ENCODE measurements around the gene OBSCN. TPM values are rescaled to one million over a fixed set of nuclear protein-coding genes. Genes with fewer than 3 reads are reported as not detected.
A peak's percentile ranks its signal among the peaks of the same experiment; 100 is the strongest.

OBSCN gene
- total RNA-seq, 2 experiments from 2014 or later = 80.8 to 82.2 TPM

DNA sequence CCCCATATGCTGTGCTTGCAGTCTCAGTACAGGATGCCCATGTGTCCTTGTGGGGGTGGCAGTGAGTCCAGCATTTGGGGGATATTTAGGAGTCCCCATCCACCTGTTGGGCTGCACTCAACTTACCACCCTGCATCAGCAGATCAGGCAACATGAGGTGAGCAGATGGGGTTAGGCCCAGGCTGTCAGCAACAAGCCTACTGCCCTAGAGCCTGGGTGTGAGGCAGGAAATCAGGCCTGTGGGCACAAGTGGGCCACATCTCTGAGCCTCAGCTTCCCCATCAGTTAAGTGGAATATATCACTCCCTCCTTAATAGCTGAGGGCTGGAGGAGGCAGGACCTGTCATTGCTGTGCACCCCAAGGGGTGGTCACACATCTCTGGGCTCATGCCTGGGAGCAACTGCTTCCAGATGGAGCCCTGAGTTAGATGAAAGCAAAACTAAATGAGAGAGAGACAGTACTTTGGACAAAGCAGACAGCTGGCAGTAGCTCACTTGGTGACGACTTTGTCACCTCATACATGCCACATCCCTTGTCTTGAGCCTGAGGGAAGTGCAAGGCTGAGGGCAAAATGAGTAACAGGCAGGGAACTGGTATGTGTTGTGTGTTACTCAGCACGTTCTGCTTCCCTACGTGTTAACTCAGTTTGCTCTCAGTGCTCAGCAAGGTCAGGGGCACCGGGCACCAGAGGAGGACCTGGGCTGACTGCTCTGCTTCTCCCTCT, 150.4 kb downstream of the OBSCN start:
- no peak for ATAC-seq (ENCODE audit: poor library complexity)
- H3K4me1 ChIP-seq (ENCODE audit: insufficient read depth, low read length) = no peaks in the 10 kb centered on the region
- no peak overlapping the region for H3K27ac ChIP-seq (ENCODE audit: low read depth in 1 of 2, low read length in 2 of 2)
- Mint-ChIP-seq H3K36me3 (ENCODE audit: low read depth) (no peaks in the 10 kb centered on the region), H3K4me1 (ENCODE audit: low read depth) (no peaks in the 10 kb centered on the region), H3K9me3 (no peaks in the 10 kb centered on the region), H3K27ac (no peak overlapping the region), H3K27me3 (no peaks in the 10 kb centered on the region), H3K4me3 (no peak overlapping the region)
- H3K9me3 ChIP-seq (ENCODE audit: control insufficient read depth in 1 of 2, insufficient read depth in 1 of 2, low read length in 2 of 2) = no peaks in the 10 kb centered on the region
- H3K36me3 ChIP-seq (ENCODE audit: insufficient read depth, low read length) = no peaks in the 10 kb centered on the region
- intact Hi-C loops (cut with DNase I, micrococcal nuclease) = no loop called here
- TF ChIP-seq, protein P1, sequence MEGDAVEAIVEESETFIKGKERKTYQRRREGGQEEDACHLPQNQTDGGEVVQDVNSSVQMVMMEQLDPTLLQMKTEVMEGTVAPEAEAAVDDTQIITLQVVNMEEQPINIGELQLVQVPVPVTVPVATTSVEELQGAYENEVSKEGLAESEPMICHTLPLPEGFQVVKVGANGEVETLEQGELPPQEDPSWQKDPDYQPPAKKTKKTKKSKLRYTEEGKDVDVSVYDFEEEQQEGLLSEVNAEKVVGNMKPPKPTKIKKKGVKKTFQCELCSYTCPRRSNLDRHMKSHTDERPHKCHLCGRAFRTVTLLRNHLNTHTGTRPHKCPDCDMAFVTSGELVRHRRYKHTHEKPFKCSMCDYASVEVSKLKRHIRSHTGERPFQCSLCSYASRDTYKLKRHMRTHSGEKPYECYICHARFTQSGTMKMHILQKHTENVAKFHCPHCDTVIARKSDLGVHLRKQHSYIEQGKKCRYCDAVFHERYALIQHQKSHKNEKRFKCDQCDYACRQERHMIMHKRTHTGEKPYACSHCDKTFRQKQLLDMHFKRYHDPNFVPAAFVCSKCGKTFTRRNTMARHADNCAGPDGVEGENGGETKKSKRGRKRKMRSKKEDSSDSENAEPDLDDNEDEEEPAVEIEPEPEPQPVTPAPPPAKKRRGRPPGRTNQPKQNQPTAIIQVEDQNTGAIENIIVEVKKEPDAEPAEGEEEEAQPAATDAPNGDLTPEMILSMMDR (IDR thresholded peaks at IDR 0.05) = no peak
- H3K4me3 ChIP-seq (ENCODE audit: low read length) = no peak overlapping the region
- peak in 1 of 14 experiments; percentile 19 for DNase-seq
- H3K27me3 ChIP-seq (ENCODE audit: control insufficient read depth in 1 of 2, insufficient read depth in 2 of 2, low read length in 2 of 2) = no peaks in the 10 kb centered on the region
- ChIA-PET POLR2A (no interaction called here), CTCF (no interaction called here)

DNA sequence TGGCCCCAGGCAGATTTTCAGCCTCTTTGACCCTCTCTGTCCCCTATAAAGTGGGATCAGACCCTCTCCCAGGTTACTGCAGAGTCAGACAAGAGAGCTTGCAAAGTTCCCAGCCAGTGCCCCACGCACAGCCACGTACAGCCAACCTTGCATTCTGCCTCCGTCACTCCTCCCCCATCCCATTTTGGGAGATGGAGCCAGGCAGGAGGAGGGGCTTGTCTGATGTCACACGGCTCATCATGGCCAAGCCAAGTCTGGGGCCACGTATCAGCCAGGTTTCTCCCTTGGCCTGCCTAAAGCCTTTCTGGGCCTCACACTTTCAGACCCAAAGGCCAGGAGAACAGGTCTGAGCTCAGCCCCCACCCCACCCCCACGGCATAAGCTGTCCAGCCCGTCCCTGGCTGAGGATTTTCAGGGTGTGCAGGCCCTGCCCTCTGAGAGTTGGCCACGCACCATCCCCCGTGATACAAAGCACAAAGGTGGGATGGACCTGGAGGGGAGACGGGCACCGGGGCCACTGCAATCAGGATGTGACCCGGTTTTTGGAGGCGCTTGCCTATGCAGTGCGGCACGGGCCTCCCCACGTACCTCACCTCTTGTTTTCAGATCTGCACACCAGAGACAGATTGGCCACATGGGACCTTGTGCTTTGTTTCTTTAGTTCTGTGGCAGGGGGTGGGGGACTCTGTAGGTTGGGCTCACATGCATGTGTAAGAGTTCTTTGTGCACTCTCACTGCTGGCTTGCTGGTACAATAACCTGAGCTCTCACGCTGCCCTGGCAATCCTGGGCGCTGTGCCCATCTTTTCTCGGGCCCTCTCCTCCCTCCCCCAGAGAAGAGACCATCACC, 151.1 kb downstream of the OBSCN start:
- H3K4me1 Mint-ChIP-seq (ENCODE audit: low read depth) = no peaks in the 10 kb centered on the region
- POLR2A ChIA-PET = no interaction called here
- Histone ChIP-seq H3K4me1 (ENCODE audit: insufficient read depth, low read length) (no peaks in the 10 kb centered on the region), H3K36me3 (ENCODE audit: insufficient read depth, low read length) (no peaks in the 10 kb centered on the region), H3K27ac (ENCODE audit: low read depth in 1 of 2, low read length in 2 of 2) (no peak overlapping the region), H3K4me3 (ENCODE audit: low read length) (no peak overlapping the region), H3K9me3 (ENCODE audit: control insufficient read depth in 1 of 2, insufficient read depth in 1 of 2, low read length in 2 of 2) (no peaks in the 10 kb centered on the region), H3K27me3 (ENCODE audit: control insufficient read depth in 1 of 2, insufficient read depth in 2 of 2, low read length in 2 of 2) (no peaks in the 10 kb centered on the region)
- CTCF ChIA-PET = no interaction called here
- H3K27me3 Mint-ChIP-seq = no peaks in the 10 kb centered on the region
- TF ChIP-seq, protein P1 (IDR thresholded peaks at IDR 0.05) = no peak
- H3K27ac Mint-ChIP-seq = no peak overlapping the region
- no peak for ATAC-seq (ENCODE audit: poor library complexity)
- no peaks in the 10 kb centered on the region for H3K36me3 Mint-ChIP-seq (ENCODE audit: low read depth)
- intact Hi-C loops (cut with DNase I, micrococcal nuclease) = no loop called here
- no peaks in the 10 kb centered on the region for H3K9me3 Mint-ChIP-seq
- no peak overlapping the region for H3K4me3 Mint-ChIP-seq
- no peak for DNase-seq

DNA sequence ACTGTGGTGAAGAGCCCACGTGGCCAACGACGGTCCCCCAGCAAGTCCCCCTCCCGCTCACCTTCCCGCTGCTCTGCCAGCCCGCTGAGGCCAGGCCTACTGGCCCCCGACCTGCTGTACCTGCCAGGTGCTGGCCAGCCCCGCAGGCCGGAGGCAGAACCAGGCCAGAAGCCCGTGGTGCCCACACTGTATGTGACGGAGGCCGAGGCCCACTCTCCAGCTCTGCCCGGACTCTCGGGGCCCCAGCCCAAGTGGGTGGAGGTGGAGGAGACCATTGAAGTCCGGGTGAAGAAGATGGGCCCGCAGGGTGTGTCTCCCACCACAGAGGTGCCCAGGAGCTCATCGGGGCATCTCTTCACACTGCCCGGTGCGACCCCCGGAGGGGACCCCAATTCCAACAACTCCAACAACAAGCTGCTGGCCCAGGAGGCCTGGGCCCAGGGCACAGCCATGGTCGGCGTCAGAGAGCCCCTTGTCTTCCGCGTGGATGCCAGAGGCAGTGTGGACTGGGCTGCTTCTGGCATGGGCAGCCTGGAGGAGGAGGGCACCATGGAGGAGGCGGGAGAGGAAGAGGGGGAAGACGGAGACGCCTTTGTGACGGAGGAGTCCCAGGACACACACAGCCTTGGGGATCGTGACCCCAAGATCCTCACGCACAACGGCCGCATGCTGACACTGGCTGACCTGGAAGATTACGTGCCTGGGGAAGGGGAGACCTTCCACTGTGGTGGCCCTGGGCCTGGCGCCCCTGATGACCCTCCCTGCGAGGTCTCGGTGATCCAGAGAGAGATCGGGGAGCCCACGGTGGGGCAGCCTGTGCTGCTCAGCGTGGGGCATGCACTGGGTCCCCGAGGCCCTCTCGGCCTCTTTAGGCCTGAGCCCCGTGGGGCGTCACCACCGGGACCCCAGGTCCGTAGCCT, 152.0 kb downstream of the OBSCN start:
- H3K27me3 ChIP-seq (ENCODE audit: control insufficient read depth in 1 of 2, insufficient read depth in 2 of 2, low read length in 2 of 2) = no peaks in the 10 kb centered on the region
- no peaks in the 10 kb centered on the region for H3K4me1 ChIP-seq (ENCODE audit: insufficient read depth, low read length)
- Mint-ChIP-seq H3K36me3 (ENCODE audit: low read depth) (no peaks in the 10 kb centered on the region), H3K27me3 (no peaks in the 10 kb centered on the region), H3K9me3 (no peaks in the 10 kb centered on the region), H3K27ac (no peak overlapping the region), H3K4me1 (ENCODE audit: low read depth) (no peaks in the 10 kb centered on the region), H3K4me3 (no peak overlapping the region)
- intact Hi-C loops (cut with DNase I, micrococcal nuclease) = no loop called here
- TF ChIP-seq, protein P1 (IDR thresholded peaks at IDR 0.05) = no peak
- H3K27ac ChIP-seq (ENCODE audit: low read depth in 1 of 2, low read length in 2 of 2) = no peak overlapping the region
- CTCF ChIA-PET = no interaction called here
- ATAC-seq (ENCODE audit: poor library complexity) = no peak
- H3K36me3 ChIP-seq (ENCODE audit: insufficient read depth, low read length) = no peaks in the 10 kb centered on the region
- no peak overlapping the region for H3K4me3 ChIP-seq (ENCODE audit: low read length)
- POLR2A ChIA-PET = no interaction called here
- no peak for DNase-seq
- no peaks in the 10 kb centered on the region for H3K9me3 ChIP-seq (ENCODE audit: control insufficient read depth in 1 of 2, insufficient read depth in 1 of 2, low read length in 2 of 2)
